Superior temporal gyrus (tissue), 1 donor: Measurements from ENCODE around the gene VIPR2.
"Not testable (repeated sequence)": the region's sequence is repeated elsewhere in the genome, so short reads cannot be mapped to it uniquely, and the experiment has no call there.

Experiments
- DNase-seq: peaks from one replicate; pipeline ENCODE4 v3.0.0-alpha.2; 2016; ENCODE audit errors: extremely low spot score

The VIPR2 gene

GRCh38 chr7:159105832-159106811 is 38.5 kb downstream of the VIPR2 start:
- DNase-seq, result no peak

- DNase-seq, result no peak
Measured at GRCh38 chr7:159105066-159105780, 39.4 kb downstream of the VIPR2 start.

- DNase-seq, result no peak
Measured at GRCh38 chr7:159104188-159104920, 40.3 kb downstream of the VIPR2 start.

GRCh38 chr7:159103382-159104187 is 41.1 kb downstream of the VIPR2 start:
- no peak for DNase-seq

GRCh38 chr7:159102681-159103381 is 41.8 kb downstream of the VIPR2 start:
- DNase-seq, result no peak

GRCh38 chr7:159101661-159102091 is 43.0 kb downstream of the VIPR2 start:
- not testable (repeated sequence) for DNase-seq

- DNase-seq, result not testable (repeated sequence)
Measured at GRCh38 chr7:159101083-159101395, 43.6 kb downstream of the VIPR2 start.

GRCh38 chr7:159100281-159101082 is 44.2 kb downstream of the VIPR2 start:
- not testable (repeated sequence) for DNase-seq

GRCh38 chr7:159099711-159100231 is 44.9 kb downstream of the VIPR2 start:
- no peak for DNase-seq

- no peak for DNase-seq
Measured at GRCh38 chr7:159098811-159099655, 45.6 kb downstream of the VIPR2 start.

GRCh38 chr7:159098424-159098786 is 46.3 kb downstream of the VIPR2 start:
- DNase-seq, result no peak

GRCh38 chr7:159097661-159098423 is 46.8 kb downstream of the VIPR2 start:
- no peak for DNase-seq

GRCh38 chr7:159096736-159097581 is 47.7 kb downstream of the VIPR2 start:
- no peak for DNase-seq

- DNase-seq, result no peak
Measured at GRCh38 chr7:159095979-159096411, 48.7 kb downstream of the VIPR2 start.

- no peak for DNase-seq
Measured at GRCh38 chr7:159094919-159095915, 49.5 kb downstream of the VIPR2 start.
